Measurements from ENCODE around the gene CDKN2D.
"Not testable (repeated sequence)": the region's sequence is repeated elsewhere in the genome, so short reads cannot be mapped to it uniquely, and the experiment has no call there.

The CDKN2D gene

GRCh38 chr19:10577951-10578350 lies 9.2 kb upstream of the CDKN2D start:
- H3K27ac ChIP-seq: no peak overlapping the region
- TF ChIP-seq ZFX (IDR thresholded peaks at IDR 0.05) (no peak), CTCF (conservative IDR thresholded peaks at IDR 0.05) (no peak)

DNA sequence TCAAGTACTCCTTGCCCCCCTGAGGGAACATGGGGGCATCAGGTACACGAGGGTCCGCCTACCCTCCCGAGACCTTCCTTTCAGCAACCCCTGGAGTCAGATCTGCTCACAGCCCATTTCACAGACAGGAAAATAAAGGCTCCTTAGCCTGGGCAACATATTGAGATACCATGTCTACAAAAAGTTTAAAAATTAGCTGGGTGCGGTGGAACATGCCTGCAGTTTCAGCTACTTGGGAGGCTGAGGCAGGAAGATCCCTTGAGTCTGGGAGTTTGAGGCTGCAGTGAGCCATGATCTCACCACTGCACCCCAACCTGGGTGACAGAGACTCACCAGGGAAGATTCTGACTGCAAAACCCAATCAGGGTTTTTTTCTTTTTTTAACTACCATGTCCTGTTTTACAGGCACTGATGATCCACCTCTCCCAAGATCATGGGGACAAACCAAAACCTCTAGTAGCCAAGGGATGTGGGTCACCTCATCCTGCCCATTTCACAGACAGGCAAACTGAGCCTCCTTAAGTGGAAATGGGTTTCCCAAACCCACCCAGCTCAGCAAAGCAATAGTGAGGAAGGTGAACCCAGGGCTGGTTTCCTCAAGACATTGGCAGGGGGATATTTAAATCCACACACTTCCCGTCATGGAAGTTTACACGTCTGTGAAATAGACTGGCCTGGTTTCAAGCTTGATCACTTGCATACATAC lies 6.4 kb upstream of the CDKN2D start:
- TF ChIP-seq ZFX (IDR thresholded peaks at IDR 0.05): no peak
- TF ChIP-seq CTCF (conservative IDR thresholded peaks at IDR 0.05): no peak
- no peak overlapping the region for H3K27ac ChIP-seq

DNA sequence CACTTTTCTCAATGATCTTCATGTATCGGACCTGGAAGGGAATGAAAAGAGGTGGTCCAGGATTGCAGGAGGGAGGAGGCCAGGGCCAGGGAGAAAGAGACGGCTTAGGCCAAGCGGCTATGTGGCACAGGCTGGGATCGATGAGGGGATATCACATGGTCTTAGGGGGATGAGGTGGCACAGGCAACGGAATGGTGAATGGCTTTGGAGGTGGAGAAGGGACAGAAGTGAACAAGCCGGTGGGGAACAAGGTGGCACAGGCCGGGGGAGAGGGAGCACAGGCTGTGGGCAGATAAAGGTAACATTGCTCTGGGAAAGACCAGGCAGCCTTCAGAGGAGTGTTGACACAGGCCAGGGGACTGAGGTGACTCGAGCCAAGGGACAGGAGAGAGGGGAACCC lies 5.7 kb upstream of the CDKN2D start:
- TF ChIP-seq ZFX (IDR thresholded peaks at IDR 0.05): no peak
- no peak for TF ChIP-seq CTCF (conservative IDR thresholded peaks at IDR 0.05)
- no peak overlapping the region for H3K27ac ChIP-seq

GRCh38 chr19:10573793-10574192 lies 5.0 kb upstream of the CDKN2D start:
- not testable (repeated sequence) for H3K27ac ChIP-seq

DNA sequence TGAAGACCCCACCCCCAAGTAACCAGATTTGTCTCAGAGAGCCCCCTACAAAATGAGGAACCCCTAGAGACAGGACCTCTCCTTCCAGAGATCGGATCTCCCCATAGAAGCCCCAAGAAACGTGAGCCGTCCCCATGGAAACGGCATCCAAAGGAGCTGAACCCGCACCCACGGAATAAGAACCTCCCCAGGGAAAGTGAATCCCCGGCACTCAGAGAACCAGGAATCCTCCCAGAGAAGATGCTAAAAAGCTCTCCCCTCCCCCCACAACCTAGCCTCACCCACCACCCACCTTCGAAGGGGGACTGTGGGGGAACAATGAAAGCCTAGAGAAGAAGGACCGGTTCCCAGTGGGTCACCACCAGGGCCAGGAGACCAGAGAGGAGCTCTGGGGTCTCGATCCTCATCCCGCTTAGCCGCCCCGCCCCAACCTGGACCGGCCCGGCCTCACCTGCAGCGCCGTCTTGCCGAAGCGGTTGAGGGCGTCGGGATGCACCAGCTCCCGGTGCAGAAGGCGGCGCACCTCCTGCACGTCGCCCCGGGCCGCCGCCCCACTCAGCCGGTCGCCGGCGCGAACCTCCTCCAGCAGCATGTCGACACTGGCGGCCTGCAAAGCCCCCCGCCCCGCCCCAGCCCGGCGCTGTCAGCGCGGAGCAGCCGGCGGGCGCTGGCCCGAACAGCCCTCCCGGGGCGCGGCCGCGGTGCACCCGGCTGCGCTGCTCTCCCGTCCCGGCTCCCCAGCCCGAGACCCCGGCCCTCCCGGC lies 535 bp downstream of the CDKN2D start:
- H3K27ac ChIP-seq: peak overlapping the region; percentile 90
- peak; percentile 36 for TF ChIP-seq CTCF (conservative IDR thresholded peaks at IDR 0.05)
- TF ChIP-seq ZFX (IDR thresholded peaks at IDR 0.05): no peak; the same call in 1 of the 2 replicates

DNA sequence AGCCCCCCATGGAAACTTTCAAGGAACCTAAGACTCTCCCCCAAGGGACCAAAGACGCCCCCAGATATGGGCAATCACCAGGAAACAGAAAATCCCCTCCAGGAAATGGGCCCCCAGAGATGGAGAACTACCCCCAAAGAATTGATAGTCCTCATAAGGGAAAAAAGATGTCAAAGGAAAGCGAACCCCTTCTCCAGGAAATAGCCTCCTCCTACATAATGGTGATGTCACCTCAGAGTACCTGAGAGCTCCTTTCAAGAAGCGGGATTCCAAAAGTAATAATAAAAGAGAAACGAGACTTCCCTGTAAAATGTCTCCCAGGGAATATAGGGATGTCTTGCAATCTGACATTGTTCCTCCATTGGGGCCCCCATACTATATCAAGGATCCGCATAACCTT lies 1.1 kb downstream of the CDKN2D start:
- TF ChIP-seq CTCF (conservative IDR thresholded peaks at IDR 0.05): no peak
- TF ChIP-seq ZFX (IDR thresholded peaks at IDR 0.05): no peak
- 0 out of 2 replicates have a peak overlapping the region, but pooled peaks have one; percentile 90 for H3K27ac ChIP-seq

GRCh38 chr19:10566658-10567410 lies 1.9 kb downstream of the CDKN2D start:
- H3K27ac ChIP-seq: no peak overlapping the region; the same call in 1 of the 2 replicates

More at GRCh38 chr19:10566658-10567410, 1.9 kb downstream of the CDKN2D start:
- no peak for TF ChIP-seq ZFX (IDR thresholded peaks at IDR 0.05)
- no peak for TF ChIP-seq CTCF (conservative IDR thresholded peaks at IDR 0.05)
